ENCODE measurements around the gene CCDC74A.
"Not testable (repeated sequence)": the region's sequence is repeated elsewhere in the genome, so short reads cannot be mapped to it uniquely, and the experiment has no call there.

DNA sequence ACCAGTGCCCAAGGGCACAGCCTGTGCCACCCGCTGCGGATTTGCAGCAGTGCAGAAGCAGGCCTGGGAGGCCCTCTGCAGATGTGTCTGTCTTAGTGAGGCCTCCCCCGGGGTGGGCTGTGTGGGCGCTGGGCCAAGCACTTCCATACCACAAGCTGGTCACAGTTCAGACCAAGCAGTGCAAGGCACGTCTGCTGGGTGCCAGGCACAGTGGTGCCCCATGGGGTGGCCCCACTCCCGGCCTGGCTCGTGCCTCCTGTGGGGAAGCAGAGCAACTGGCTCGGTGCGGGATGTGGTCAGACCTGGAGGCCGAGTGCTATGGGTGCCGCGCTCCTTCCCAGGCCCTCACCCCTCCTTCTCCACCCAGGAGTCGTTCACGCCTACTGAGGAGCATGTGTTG, 12.5 kb upstream of the CCDC74A start:
- TF ChIP-seq CTCF, POLR2A (IDR thresholded peaks at IDR 0.05): not testable (repeated sequence)

All from heart left ventricle (tissue), 13 donors.